Testis (tissue), 2 donors: ENCODE measurements around the gene ASXL3.

Experiments used
- CTCF ChIP-seq, 3 experiments: fragments of 450-650 bp in 2 of 3; fragments of 200-600 bp in 1 of 3; sonication (generic) in 1 of 3; IDR thresholded peaks; one replicate each; pipeline ENCODE4 v1.5.1; 2016 to 2019; ENCODE audit warnings: antibody characterized with exemption in 3 of 3, mild to moderate bottlenecking in 2 of 3, moderate library complexity in 1 of 3
- POLR2A ChIP-seq: fragments of 450-650 bp; IDR thresholded peaks from one replicate; pipeline ENCODE4 v1.6.1; 2017; ENCODE audit warnings: antibody characterized with exemption, mild to moderate bottlenecking, moderate library complexity

GRCh38 chr18:33673689-33674088 is 95.7 kb downstream of the ASXL3 start:
- TF ChIP-seq POLR2A (no peak), CTCF (IDR thresholded peaks at IDR 0.05) (no peak)
